Measurements from ENCODE around the gene PLAAT5. TPM values are rescaled to one million over a fixed set of nuclear protein-coding genes. Genes with fewer than 3 reads are reported as not detected.

Gene PLAAT5
- total RNA-seq, 1 experiment from 2014 or later = 8.5 TPM

- H3K79me2 ChIP-seq (ENCODE audit: insufficient read depth, low read length) = no peaks in the 10 kb centered on the region
- H3K27ac Mint-ChIP-seq = no peak overlapping the region
- H3K27me3 ChIP-seq (ENCODE audit: insufficient read depth, low read length) = 0 out of 2 replicates have a peak, but pooled peaks cover 2% of the 10 kb centered on the region
- no peak overlapping the region for H2AK5ac ChIP-seq (ENCODE audit: insufficient read length, low read length)
- H2BK15ac ChIP-seq (ENCODE audit: low read depth, low read length) = no peak overlapping the region
- no peak overlapping the region for H3K4ac ChIP-seq (ENCODE audit: low read depth, low read length)
- H4K91ac ChIP-seq (ENCODE audit: insufficient read length, low read depth, low read length) = no peak overlapping the region
- no peak overlapping the region for H2BK120ac ChIP-seq (ENCODE audit: low read depth, low read length, poor library complexity, severe bottlenecking)
- H3K9ac ChIP-seq (ENCODE audit: extremely low read depth, insufficient read length, low read length) = no peak overlapping the region
- no peak overlapping the region for H3K56ac ChIP-seq (ENCODE audit: insufficient read length, low read depth, low read length)
- no peak overlapping the region for H3K4me3 Mint-ChIP-seq
- no peak for TF ChIP-seq CTCF (conservative IDR thresholded peaks at IDR 0.05)
- WGBS (ENCODE audit: extremely low coverage, insufficient read length, low lambda C conversion rate) = no CpG with 5 or more reads among the region's 6 CpGs
- H3K4me1 Mint-ChIP-seq = peaks cover 23 to 26% of the 10 kb centered on the region in 2 experiments
- no peak overlapping the region for H3K18ac ChIP-seq (ENCODE audit: insufficient read length, low read depth, low read length)
- H2BK20ac ChIP-seq (ENCODE audit: low read depth, low read length, poor library complexity, severe bottlenecking) = no peak overlapping the region
- H3K27me3 Mint-ChIP-seq (ENCODE audit: low read depth) = peaks cover 3% of the 10 kb centered on the region
- no peak overlapping the region for H2AFZ ChIP-seq (ENCODE audit: low read length)
- no peak overlapping the region for H3T11ph ChIP-seq (ENCODE audit: low read length)
- no peak overlapping the region for H2BK5ac ChIP-seq (ENCODE audit: insufficient read length, low read length)
- peaks cover 5% of the 10 kb centered on the region for H3K9me3 ChIP-seq (ENCODE audit: control insufficient read depth, low read depth, low read length)
- no peak overlapping the region for H2BK12ac ChIP-seq (ENCODE audit: insufficient read length, low read depth, low read length)
- 0 out of 2 replicates have a peak, but pooled peaks cover 2% of the 10 kb centered on the region for H3K4me1 ChIP-seq (ENCODE audit: insufficient read depth, low read length)
- H3K23me2 ChIP-seq (ENCODE audit: insufficient read length, low read depth, low read length, poor library complexity, severe bottlenecking) = peaks cover 18% of the 10 kb centered on the region
- no peak overlapping the region for H4K5ac ChIP-seq (ENCODE audit: insufficient read length, low read depth, low read length)
- H3K36me3 Mint-ChIP-seq (ENCODE audit: insufficient read depth in 1 of 3, low read depth in 3 of 3) = peaks cover 3 to 36% (median 14%) of the 10 kb centered on the region in 3 experiments; a peak in 5 of 7 replicates
- H4K8ac ChIP-seq (replicated peaks; ENCODE audit: insufficient read length, low read depth, low read length) = no peak overlapping the region
- no peak overlapping the region for H3K4me2 ChIP-seq (ENCODE audit: insufficient read depth, insufficient read length, low read length)
- H3K9me3 Mint-ChIP-seq = peaks cover 23 to 27% of the 10 kb centered on the region in 2 experiments
- no peak overlapping the region for H3K14ac ChIP-seq (ENCODE audit: insufficient read depth, low read length)
- DNase-seq = no peak
- no peaks in the 10 kb centered on the region for H4K20me1 ChIP-seq (ENCODE audit: control insufficient read depth, insufficient read depth, insufficient read length)
- no peak overlapping the region for H3K27ac ChIP-seq (ENCODE audit: insufficient read length, low read depth, low read length)
- no peak overlapping the region for H3K23ac ChIP-seq (ENCODE audit: insufficient read length, low read depth, low read length)
- no peaks in the 10 kb centered on the region for H3K79me1 ChIP-seq (ENCODE audit: insufficient read depth, low read depth, low read length, poor library complexity, severe bottlenecking)
Observed at GRCh38 chr11:63494975-63495374, 4.0 kb upstream of the PLAAT5 start.
